ENCODE measurements around the gene PRMT1.

Gene PRMT1

DNA sequence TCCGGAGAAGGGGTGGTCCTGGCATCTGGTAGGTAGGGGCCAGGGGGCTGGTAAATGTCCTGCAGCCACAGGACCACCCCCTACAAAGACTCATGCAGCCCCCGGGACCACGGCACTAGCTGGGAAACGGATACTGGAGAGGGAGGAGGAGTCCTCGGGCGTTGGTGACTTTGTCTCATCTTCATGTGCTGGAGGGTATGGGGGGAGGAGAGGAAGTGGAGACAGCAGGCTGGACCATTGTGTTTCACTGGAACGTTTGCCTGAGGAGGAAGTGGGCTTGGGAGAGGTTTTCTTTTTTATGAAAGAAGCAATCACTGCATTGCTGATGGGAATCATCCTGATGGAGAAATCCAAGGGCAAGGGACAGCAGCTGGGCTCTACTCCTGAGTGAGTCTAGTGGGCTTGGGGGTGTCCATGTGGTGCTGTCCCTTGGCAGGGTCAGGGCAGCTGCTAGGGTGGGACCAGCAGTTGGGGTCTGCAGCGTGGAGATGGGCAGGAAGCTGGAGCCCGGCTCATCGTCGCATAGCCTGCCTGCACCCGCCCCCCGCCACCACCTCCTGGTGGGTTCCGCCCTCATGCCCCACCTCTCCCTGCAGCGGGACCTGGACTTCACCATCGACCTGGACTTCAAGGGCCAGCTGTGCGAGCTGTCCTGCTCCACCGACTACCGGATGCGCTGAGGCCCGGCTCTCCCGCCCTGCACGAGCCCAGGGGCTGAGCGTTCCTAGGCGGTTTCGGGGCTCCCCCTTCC, 10.7 kb downstream of the PRMT1 start:
- no peak for DNase-seq (ENCODE audit: low read depth in 1 of 2, low spot score in 1 of 2)

DNA sequence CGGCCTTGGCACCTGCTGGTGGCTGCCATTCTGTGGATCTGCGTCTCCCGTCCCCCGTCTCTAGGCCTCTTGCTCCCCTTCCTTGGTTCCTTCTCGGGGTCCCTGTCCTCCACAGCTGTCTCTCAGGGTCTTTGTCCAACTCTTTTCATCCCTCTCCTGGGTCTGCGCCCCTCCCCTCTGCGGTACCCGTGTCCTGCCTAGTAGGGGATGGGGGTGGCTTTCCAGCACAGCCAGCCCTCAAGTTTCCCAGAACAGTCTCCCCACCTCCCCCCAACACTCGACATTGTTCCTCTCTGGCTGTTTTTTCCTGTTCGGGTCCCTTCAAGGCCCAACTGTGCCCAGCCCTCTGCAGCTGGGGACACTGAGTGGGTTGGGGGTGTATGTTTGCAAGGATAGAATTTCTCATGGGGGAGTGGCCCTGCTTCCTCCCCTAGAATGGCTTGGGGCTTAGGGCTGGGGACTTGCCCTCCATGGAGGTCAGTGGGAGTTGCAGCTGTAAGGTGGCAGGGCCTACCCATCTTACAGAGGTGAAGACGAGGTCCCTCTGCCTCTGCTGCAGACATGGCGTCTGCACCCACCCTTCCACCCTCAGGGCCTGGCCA, 11.6 kb downstream of the PRMT1 start:
- DNase-seq (ENCODE audit: low read depth in 1 of 2, low spot score in 1 of 2): no peak

DNA sequence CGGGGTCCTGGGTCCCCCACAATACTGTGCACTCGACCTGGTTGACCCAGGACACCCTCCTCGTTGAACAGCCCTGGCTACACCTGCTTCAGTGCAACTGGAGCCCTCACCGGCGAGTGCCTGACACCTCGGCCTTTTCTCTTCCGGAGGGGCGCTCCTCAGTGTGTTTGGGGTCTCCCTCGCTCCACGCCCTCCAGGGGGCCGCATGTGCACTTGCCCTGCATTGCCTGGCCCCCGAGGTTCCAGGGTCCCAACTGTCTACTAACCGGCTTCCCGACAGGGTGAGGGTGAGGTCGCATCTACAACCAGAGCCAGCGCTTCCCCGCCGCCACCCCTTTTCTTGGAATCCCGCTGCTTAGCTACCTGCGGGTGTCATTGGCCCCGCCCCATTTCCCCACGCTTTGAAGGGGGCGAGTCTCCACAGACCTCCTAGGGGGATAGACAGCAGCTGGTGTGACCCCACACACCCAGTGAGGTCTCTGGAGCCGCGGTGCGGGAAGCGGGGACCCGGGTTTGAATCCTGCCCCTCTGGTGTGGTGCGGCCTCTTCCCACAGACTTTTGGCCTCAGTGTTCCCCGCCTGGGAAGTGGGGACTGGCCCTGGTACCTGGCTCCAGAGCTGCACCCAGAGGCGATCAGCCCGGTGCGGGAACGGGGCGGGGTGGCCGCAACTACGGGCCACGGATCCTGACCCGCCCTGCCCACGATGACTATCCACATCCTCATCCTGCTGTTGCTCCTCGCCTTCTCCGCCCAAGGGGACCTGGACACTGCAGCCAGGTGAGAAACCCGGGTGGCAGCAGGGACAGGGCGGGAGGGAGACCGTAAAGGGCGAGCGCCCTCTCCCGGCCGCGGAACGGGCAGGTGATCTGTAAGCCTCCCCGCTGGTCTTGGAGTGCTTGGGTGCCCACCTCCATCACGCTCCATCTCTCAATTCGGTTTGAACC, 12.3 kb downstream of the PRMT1 start, which contains the start of gene ADM5:
Gene ADM5 (plus strand): TSS at position 462 of the 946 bp plus-strand sequence. CDS start 244 bp downstream, at position 706.
- DNase-seq (ENCODE audit: low read depth in 1 of 2, low spot score in 1 of 2): no peak

DNA sequence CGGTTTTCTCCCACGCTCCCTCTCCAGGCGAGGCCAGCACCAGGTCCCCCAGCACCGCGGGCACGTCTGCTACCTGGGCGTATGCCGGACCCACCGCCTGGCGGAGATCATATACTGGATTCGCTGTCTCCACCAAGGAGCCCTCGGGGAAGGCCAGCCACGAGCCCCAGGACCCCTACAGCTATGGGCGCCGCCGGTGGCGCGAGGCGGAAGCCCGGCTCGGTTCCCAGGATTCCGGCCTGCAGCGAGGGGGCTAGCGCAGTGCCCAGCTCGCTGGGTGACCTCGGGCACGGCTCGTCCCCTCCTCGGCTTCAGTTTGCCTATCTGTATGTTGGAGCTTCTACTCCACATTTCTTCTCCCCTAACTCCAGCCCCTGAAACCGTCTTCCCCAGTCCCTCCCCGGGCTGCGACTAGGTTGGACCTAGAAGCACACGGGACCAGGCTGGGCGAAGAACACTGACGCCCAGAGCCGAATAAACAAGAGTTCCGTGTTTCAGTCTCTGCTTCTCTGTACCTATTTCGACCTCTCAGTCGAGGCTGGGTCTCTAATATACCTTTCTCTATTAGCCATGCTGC, 13.1 kb downstream of the PRMT1 start:
- DNase-seq (ENCODE audit: low read depth in 1 of 2, low spot score in 1 of 2): no peak

DNA sequence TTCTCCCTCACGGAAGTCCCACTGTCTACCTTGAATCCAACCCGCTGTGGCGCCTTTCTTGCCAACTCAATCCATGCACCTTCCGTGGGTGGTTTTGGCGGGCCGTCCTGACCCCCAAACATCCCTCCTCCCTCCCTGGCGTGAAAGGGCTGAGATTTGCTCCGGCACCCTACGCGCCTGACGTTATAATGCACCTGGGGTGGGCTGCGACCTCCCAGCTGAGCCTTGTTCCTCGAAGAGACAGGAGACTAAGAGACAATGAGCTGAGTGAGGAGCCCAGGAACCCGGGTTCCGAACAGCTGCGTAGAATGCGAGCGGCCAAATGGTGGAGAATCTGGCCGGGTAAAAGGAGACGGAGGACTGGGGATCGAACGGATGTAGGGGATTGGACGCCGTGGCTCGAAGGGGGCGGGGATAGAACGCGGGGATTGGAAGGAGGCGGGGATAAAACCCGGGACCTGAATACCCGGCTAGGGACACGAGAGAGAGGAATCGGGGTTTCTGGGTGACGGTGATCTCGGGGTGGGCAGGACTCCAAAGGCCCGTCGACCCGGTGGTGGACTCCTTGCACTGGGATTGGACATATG, 13.7 kb downstream of the PRMT1 start, which contains the start of gene CPT1C:
Gene CPT1C (plus strand): TSS at position 461 of the 587 bp plus-strand sequence. CDS start 1,137 bp downstream, outside the sequence.
- no peak for DNase-seq (ENCODE audit: low read depth in 1 of 2, low spot score in 1 of 2)

DNA sequence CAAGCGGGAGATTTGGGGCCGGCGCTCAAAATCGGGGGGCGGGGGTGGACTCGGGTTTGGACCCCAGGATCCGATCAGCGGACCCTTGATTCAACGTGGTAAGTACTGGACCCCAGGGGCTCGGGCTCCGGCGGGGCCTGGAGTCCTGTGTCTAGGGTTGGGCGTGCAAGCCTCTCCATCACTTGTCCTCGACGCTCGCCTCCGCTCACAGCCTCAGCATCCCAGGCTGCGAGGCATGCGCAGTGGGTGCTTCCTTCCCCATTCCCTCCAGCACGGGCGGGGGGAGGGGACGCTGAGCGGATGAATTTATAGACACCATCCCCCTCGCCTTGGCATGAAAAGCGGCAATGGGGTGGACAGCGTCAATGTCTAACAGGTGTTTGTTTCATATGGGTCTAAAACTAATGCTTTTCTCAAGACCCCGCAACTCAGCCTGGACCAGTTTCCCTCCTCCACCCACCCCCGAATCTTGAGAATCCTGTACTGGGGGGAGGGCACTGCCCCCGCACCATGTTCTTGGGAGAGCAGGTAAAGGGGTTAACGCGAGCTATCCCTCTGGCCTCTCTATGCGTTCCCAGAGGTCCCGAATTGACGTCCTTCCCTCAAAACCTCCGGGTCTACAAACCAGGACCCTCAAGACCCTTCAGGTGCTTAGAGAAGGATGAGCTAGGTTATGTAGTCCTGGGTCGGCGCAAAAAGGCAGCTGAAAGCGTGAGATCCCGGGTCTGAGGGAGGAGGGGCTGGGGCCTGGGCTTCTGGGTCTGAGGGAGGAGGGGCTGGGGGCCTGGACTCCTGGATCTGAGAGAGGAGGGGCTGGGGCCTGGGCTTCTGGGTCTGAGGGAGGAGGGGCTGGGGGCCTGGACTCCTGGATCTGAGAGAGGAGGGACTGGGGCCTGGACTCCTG, 14.4 kb downstream of the PRMT1 start:
- no peak for DNase-seq (ENCODE audit: low read depth in 1 of 2, low spot score in 1 of 2)

DNA sequence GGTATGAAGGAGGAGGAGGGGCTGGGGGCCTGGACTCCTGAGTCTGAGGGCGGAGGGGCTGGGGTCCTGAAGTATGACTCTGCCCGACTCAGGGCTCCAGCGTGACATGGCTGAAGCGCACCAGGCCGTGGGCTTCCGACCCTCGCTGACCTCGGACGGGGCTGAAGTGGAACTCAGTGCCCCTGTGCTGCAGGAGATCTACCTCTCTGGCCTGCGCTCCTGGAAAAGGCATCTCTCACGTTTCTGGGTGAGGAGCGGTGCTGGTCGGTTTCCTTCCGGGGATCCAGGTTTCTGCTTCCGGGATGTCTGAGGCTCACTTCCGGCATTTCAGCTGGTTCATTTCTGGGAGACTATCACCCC, 15.1 kb downstream of the PRMT1 start:
- no peak for DNase-seq (ENCODE audit: low read depth in 1 of 2, low spot score in 1 of 2)

DNA sequence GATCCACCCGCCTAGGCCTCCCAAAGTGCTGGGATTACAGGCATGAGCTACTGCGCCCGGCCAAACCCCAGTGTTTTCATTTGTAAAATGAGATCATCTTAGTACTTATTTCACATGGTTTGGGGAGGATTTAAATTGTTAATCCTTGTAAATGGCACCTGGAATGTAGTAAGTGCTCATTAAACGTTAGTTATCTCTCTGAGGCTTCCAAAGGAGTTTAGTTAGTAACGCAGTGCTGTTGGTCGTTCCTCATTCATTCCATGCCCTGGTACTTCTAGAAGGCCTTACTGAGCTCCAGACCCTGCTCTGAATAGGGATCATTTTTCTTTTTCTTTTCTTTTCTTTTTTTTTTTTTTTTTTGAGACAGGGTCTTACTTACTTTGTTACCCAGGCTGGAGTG, 19.0 kb downstream of the PRMT1 start:
- DNase-seq (ENCODE audit: low read depth in 1 of 2, low spot score in 1 of 2): no peak

DNA sequence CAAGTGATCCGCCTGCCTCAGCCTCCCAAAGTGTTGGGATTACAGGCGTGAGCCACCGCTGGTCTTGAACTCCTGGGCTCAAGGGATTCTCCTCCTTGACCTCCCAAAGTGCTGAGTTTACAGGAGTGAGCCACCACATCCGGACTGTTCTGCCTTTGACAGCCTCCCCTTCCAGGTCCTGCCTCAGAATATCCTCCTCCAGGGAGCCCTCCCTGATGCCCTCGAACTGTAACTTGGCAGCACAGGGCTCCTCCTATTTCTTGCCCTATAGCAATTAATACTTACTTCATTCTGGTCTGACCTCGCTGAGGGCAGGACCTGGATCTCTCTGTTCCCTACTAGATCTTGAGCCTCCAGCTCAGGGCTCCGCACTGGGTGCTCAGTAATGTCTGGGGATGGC, 19.8 kb downstream of the PRMT1 start:
- no peak for DNase-seq (ENCODE audit: low read depth in 1 of 2, low spot score in 1 of 2)

DNA sequence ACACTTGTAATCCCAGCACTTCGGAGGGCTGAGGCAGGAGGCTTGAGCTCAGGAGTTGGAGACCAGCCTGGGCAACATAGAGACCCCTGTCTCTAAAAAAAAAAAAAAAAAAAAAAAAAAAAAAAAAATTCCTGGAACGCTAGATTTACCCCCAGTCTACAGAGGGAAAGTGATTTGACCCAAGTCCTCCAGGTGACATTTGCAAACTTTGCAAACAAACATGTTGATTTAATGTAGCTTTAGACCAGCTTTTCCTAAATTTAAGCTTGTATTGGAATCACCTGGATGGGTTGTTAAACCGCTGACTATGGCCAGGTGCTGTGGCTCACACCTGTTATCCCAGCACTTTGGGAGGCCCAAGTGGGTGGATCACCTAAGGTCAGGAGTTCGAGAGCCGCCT, 22.3 kb downstream of the PRMT1 start:
- DNase-seq (ENCODE audit: low read depth in 1 of 2, low spot score in 1 of 2): no peak

DNA sequence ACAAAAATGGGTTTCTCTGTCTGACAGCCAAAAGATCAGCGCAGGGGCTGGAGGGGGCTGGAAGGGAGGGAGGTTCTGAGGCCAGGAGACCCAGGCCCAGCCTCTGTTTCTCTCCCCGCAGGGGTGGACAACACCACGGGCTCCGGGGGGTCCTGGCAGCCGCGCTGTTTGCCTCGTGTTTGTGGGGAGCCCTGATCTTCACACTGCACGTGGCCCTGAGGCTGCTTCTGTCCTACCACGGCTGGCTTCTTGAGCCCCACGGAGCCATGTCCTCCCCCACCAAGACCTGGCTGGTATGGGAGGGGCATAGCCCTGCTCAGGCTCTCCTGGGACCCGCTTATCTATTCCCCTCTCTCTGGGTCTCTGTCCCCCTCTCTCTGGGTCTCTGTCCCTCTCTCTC, 23.5 kb downstream of the PRMT1 start:
- DNase-seq (ENCODE audit: low read depth in 1 of 2, low spot score in 1 of 2): no peak

DNA sequence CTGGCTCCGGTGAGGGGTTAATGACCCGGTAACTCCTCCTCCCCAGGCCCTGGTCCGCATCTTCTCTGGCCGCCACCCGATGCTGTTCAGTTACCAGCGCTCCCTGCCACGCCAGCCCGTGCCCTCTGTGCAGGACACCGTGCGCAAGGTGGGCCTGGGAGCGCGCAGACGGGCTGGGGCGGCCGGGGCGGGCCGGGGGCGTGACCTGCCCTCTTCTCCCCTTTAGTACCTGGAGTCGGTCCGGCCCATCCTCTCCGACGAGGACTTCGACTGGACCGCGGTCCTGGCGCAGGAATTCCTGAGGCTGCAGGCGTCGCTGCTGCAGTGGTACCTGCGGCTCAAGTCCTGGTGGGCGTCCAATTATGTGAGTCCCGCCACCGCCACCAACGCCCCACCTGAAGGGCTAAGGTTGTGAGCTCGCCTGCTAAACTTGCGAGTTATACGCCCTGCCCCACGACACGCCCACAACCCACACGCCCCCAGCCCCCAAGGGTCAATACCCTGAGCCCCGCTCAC, 24.3 kb downstream of the PRMT1 start:
- no peak for DNase-seq (ENCODE audit: low read depth in 1 of 2, low spot score in 1 of 2)

DNA sequence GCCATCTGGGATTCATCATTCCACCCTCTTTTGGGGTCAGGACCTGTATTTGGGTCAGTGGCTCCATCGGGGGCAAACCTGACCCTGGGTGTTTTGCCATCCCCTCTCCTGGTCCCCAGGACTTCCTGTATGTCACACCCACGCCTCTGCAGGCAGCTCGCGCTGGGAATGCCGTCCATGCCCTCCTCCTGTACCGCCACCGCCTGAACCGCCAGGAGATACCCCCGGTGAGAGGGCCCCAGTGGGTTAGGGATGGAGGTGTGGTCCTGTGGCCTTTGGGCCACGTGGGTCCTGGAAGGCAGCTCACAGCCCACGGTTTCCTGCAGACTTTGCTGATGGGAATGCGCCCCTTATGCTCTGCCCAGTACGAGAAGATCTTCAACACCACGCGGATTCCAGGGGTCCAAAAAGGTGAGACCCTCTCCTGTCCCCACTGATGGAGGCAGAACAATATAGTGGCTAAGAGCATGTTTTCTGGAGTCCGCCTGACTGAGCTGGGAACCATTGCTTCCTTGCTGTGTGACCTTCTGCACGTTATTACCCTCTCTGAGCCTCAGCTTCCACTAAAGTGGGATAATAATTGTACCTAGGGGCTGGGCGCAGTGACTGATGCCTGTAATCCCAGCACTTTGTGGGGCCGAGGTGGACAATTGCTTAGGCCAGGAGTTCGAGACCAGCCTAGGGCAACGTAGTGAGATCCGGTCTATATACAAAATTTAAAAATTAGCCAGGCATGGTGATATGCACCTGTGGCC, 28.0 kb downstream of the PRMT1 start:
- DNase-seq (ENCODE audit: low read depth in 1 of 2, low spot score in 1 of 2): no peak

DNA sequence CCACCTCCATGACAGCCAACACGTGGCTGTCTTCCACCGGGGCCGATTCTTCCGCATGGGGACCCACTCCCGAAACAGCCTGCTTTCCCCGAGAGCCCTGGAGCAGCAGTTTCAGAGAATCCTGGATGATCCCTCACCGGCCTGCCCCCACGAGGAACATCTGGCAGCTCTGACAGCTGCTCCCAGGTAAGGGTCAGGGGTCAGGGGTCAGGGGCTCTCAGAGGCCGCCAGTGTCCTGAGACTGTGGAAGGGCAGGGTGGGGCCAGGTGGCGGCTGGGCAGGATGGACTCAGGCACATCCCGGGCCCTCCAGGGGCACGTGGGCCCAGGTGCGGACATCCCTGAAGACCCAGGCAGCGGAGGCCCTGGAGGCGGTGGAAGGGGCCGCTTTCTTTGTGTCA, 28.8 kb downstream of the PRMT1 start:
- no peak for DNase-seq (ENCODE audit: low read depth in 1 of 2, low spot score in 1 of 2)

DNA sequence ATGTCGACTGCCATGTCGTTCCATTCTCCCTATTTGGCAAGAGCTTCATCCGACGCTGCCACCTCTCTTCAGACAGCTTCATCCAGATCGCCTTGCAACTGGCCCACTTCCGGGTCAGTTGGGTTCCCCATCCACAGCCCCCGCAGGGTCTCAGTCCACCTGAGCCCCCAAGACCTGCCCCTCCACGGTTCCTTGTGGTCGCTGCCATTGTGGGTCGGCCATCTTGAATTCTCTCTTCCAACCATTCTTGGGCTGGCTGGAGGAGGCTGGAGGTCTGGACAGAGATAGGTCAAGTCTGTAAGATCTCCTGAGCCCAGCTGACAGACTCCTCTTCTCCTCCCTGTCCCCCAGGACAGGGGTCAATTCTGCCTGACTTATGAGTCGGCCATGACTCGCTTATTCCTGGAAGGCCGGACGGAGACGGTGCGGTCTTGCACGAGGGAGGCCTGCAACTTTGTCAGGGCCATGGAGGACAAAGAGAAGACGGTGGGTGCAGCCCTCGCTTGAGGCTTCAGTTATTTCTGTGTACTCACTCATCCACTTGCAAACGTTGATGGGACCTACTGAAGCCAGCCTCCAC, 33.4 kb downstream of the PRMT1 start:
- DNase-seq (ENCODE audit: low read depth in 1 of 2, low spot score in 1 of 2): no peak

DNA sequence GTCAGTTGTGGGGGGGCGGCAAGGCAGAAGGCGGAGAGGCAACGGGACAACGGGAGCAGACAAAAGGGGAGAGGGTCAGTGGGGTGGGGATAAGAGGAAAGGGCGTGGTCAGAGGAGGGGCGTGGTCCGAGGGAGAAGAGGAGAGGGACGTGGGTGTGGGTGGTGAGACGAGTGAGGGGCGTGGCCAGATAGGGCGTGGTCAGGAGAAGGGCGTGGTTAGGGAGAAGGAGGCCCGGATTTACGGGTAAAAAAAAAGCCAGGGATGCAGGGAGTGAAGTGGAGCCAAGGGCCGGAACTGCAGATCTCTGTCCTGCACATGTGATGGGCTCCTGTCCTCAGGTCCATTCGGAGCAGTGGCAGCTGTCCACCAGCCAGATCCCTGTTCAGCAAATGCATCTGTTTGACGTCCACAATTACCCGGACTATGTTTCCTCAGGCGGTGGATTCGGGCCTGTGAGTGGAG, 35.4 kb downstream of the PRMT1 start:
- DNase-seq (ENCODE audit: low read depth in 1 of 2, low spot score in 1 of 2): no peak

DNA sequence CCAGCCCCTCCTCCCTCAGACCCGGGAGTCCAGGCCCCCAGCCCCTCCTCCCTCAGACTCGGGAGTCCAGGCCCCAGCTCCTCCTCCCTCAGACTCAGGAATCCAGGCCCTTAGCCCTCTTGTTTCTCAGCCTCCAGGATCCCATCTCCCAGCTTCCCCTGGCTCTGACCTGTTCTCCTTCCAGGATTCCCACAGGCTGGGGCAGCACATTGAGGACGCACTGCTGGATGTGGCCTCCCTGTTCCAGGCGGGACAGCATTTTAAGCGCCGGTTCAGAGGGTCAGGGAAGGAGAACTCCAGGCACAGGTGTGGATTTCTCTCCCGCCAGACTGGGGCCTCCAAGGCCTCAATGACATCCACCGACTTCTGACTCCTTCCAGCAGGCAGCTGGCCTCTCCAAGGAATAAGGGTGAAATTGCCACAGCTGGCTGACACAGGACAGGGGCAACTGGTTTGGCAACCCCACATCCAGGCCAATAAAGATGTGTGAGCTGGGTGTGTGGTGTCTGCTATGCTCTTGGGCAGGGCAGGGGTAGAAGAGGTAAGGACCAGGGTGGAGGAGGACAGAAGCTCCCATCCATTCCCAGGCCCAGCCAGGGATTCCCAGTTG, 36.3 kb downstream of the PRMT1 start:
- no peak for DNase-seq (ENCODE audit: low read depth in 1 of 2, low spot score in 1 of 2)

DNA sequence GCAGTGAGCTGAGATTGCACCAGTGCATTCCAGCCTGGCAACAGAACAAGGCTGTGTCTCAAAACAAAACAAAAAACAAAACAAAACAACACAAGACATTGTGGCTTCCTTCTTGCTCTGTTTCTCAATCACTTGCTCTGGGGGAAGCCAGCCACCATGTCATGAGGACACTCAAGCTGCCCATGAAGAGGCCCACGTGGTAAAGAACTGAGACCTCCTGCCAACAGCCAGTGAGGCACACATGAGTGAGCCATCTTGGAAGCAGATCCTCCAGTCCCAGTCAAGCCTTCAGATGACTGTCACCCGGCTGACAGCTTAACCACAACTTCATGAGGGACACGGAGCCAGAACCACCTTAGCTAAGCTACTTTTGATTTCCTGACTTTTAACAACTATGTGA, 39.1 kb downstream of the PRMT1 start:
- no peak for DNase-seq (ENCODE audit: low read depth in 1 of 2, low spot score in 1 of 2)
